HG03575 (cell line): ENCODE measurements around the gene UBE2E3.
"Not testable (repeated sequence)": the region's sequence is repeated elsewhere in the genome, so short reads cannot be mapped to it uniquely, and the experiment has no call there.

Experiments used
- ATAC-seq: cut with Tn5 transposase; IDR thresholded peaks from one replicate; pipeline ENCODE4 v1.9.1; 2021; ENCODE audit not compliant: unreplicated experiment, insufficient number of reproducible peaks, low FRiP score; ENCODE audit errors: extremely low read depth

UBE2E3 gene

DNA sequence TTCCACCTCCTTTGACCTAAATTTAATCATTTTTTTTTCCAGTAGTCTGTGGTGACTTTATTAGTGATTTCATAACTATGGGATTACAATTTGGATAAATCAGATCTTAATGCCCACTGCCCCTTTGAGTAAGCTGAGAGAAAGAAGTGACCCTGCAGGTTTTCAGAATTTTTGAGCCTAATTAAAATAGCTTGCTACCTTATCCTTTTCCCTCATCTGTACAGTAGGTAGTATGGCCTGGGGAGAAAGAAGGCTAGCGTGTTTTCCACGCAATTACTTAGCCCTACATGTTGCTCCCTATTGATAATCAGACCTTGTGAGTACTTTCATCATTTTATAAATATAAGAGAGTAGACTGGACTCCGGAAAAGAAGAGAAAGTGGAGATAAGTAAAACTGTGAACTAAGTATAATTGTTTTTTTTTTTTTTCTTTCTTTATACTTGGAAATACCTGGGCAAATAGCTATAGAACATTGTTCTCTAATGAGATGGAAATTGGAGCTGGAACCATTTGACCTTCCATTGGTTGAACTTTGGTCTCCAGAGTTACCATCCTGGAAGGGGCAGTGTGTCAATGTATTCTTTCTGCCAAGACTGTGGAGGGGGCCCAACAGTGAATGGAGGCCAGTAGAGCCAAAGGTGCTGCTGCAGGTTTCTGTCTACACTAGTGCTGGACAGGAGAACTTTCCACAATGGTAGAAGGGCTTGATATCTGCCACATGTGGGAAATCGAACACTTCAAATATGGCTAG lies 26.9 kb downstream of the UBE2E3 start:
- no peak for ATAC-seq

DNA sequence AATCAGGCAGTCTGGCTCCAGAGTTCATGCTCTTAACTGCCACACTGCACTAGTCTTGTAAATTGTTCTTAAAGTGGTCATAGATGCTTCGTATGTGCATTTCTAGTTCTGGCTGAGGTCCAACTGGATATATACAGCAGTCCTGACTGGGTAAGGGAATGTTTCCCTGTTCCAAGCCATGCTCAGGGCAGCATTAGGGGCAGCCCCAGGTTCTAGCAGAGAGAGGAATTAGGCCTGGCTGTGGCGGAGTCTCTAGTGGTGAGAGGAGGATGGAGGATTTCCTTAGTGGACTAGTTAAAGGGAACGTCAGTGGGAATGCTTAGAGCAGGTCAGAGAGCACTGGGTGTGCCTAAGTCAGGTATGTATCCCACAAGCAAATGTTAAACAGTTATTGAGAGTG lies 28.0 kb downstream of the UBE2E3 start:
- ATAC-seq, result no peak

DNA sequence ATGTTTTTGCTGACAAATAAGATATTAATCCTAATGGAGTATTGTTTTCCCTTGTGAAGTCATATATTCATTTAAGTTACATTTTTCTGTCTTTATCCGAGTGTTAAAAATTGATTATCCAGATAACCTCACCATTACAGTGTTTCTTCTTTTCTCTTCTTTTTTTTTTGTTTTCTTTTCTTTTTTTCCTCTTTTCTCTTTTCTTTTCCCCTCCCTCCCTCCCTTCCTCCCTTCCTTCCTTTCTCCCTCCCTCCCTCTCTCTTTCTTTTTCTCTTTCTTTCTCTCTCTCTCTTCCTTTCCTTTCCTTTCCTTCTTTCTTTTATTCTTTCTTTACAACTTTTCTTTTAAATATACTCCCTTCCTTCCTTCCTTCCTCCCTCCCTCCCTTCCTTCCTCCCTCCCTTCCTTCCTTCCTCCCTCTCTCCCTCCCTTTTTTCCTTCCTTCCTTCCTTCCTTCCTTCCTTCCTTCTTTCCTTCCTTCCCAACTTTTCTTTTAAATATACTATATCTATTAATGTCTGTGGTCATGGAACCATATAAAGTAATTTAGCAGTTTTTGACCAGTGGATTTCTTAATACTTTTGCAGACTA lies 40.9 kb downstream of the UBE2E3 start:
- ATAC-seq, result no peak

DNA sequence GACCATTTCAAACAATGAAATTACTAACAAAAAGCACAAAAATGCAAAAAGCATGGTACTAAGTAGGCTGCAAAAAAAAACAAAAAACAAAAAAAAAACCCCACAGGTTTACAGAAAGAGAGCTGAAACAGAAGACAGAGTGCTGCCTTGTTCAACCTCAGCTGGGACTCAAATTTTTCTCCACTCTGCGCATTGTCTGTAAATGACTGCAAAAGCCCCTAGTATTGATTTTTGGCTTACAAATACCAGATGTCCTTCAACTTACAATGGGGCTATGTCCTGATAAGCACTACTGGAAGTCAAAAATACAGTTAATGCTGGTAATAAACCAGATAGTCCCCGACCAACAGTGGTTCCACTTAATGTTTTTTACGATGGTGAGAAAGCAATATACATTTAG lies 42.2 kb downstream of the UBE2E3 start:
- no peak for ATAC-seq

DNA sequence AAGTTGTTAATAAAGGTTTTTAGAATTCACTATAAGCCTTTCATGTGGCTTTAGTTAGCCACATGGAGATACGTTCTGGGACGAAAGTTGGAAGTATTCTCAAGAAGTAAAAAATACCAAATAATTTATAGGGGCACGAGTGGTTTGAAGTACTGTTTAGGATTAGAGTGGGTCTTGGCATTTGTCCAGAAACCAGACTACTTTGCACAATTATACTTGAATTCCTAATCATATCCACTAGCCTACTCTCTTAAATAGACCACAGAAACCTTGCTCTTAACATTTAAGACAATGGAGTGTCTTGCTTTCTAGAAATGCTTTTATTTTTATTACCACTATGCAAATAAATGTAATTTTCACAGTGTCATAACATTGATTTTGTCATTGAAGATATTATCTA lies 44.6 kb downstream of the UBE2E3 start:
- ATAC-seq, result no peak

DNA sequence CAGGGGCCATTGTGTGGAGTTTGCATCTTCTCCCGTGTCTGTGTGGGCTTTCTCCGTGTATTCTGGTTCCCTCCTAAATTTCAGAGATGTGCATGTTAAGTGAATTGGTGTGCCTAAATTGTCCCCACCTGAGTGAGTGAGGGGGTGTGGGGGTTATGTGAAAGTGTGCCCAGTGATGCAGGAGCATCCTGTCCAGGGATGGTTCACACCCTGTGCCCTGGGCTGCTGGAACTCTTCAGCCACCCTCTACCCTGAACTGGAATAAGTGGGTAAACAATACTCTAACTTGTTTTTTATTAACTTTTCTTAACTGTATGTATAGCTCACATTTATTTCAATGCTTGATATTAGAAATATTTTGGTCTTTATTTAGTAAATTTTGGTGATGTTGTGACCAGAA lies 56.0 kb downstream of the UBE2E3 start:
- ATAC-seq, result no peak

DNA sequence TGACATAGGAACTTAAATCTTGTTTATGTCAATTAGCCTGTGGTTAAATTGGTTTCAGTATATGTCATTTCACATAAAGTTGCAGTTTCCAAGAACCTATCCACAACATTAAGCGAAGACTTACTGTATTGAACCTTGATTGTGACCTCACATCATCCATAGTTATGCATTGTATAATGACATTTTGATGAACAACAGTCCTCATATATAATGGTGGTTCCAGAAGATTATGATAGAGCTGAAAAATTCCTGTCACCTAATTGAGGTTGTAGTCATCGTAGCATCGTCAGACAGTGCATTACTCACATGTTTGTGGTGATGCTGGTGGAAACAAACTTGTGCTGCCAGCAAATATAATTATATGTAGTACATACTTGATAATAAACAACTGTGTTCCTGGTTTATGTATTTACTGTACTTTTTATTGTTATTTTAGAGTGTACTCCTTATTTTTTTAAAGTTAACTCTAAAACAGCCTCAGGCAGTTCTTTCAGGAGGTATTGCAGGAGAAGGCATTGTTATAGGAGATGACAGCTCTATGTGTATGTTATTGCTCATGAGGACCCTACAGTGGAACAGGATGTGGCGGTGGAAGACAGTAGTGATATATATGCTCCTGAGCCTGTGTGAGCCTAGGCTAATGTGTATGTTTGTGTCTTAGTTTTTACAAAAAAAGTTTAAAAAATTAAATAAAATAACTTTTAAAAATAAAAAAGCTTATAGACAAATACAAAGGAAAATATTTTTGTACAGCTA lies 56.6 kb downstream of the UBE2E3 start:
- no peak for ATAC-seq

DNA sequence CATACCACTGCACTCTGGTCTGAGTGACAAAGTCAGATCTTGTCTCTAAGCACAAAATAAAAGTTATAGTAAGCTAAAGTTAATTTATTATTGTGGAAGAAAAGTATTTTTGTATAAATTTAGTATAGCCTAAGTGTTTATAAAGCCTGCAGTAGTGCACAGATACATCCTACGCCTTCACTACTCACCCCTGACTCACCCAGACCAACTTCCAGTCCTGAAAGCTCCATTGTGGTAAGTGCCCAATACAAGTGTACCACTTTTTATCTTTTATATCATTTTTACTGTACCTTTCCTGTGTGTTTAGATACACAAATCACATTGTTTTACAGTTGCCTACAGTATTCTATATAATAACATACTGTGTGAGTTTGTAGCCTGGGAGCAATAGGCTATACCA lies 57.5 kb downstream of the UBE2E3 start:
- ATAC-seq, result no peak

DNA sequence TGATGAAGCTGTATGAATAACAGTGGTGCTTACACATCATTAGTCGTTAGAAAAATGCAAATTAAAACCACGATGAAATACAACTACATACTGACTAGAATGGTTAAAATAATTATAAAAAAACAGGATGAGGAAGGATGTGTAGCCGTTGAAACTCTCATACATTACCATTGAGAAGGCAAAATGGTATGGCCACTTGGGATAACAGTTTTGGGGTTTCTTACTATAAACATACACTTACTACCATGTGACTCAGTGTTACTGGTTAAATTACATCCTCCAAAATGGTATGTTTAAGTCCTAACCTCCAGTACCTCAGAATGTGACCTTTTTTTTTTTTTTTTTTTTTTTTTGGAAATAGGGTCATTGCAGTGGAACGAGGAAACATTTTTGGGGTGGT lies 58.4 kb downstream of the UBE2E3 start:
- ATAC-seq, result no peak

DNA sequence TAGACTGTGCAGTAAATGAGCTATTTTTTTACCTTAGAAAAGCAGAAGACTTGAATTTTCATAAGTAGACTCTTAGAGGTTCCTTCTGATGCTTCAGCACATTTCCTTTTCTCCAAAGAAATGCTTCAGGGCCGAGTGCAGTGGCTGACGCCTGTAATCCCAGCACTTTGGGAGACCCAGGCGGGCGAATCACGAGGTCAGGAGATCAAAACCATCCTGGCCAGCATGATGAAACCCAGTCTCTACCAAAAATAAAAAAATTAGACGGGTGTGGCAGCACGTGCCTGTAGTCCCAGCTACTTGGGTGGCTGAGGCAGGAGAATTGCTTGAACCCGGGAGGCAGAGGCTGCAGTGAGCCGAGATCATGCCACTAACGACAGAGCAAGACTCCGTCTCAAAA lies 60.4 kb downstream of the UBE2E3 start:
- ATAC-seq, result not testable (repeated sequence)

DNA sequence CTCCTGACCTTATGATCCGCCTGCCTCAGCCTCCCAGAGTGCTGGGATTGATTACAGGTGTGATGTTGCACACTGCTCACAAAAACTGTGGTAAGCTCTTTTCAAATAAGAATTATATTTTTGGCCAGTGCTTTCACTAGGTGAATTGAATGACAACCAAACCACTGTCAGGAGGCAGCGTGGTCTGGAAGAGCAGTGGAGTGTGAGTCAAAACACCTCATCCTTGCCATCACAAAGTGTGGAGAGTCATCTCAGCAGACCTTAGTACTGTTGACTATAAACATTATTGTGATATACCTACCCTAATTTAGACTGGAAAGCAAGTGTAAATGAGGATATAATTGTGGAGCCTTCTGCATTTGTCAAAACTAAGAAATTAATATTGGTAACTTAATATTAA lies 61.3 kb downstream of the UBE2E3 start:
- ATAC-seq, result no peak

DNA sequence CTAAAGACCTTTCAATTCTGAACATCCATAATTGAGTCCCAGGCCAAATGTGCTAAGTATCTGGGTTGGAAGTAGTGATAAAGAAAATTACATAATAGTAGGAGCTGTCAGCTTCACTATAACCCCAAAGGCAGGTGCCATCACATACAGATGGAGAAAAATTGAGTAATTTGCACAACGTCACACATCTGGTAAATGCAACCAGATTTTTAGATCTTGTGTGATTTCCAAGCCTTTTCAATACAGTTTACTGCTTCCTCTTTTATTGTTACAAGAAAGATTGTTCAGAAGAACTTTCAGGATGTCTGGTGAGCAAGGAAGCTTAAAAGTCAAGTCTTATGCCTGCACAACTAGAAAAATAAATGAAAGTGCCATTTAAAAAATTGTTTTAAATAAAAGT lies 62.3 kb downstream of the UBE2E3 start:
- ATAC-seq, result no peak

DNA sequence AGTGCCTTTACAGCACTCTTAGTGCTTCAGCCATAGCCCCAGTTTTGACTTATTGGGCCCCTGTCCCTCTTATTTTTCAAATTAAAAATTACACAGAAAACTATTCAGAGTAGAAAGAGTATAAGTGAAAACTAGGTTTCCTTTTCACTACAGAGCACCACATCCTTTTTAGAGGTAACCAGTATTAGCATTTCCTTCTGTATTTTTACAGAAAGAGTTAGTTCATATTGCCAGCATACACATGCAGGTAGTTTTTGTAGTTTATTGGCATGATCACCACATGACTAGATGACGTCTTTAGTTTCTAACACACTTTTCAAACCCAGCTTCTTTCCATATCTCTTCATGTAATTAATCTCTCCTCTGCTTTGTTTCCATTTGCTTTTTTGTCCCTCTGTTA lies 66.4 kb downstream of the UBE2E3 start:
- no peak for ATAC-seq

DNA sequence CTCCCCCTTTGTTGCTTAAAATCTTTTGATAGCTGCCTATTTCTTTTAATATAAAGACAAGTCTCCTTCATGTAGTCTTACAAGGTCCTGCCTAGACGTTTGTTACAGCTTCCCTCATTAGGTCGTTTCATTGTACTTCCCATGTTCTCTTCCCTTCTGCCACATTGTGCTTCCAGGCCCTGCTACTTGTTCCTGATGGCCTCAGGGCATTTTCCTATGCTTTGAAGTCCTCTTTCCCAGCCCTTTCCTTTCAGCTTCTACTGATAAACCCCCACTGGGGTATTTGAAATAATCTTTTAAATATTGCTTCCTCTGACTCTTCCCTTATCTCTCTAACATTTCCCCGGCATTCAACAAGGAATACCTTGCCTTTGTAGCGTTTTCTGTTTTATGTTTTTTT lies 67.4 kb downstream of the UBE2E3 start:
- ATAC-seq, result no peak

DNA sequence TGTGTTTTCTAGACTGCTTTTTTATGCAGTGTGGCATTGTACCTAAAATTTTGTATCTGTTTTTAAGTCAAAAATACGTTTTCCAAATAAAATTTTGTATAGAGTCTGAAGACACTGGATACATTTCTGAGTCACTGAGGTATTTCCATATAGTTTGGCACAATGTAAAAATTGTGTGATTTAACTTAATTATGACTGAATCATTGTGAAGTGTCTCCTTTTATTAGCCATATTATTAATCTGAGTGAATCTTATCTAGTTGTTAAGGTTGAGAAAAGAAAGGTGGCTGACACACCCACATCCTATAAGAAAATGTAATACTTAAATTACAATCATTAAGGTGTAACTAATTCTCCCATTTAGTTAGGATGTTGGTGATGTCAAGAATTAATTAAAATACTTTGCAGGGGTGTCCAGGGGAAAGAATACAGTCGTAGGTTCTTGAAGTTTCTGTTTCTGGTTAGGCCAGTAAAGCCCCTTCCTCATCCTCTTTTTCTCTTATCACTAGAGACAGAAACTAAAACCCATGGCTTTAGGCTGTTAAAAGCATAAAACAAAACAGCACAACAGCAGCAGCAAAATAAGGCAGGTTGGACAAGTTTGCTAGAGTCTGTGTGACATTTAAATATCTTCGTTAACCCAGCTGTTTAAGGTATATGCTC lies 71.6 kb downstream of the UBE2E3 start:
- no peak for ATAC-seq

DNA sequence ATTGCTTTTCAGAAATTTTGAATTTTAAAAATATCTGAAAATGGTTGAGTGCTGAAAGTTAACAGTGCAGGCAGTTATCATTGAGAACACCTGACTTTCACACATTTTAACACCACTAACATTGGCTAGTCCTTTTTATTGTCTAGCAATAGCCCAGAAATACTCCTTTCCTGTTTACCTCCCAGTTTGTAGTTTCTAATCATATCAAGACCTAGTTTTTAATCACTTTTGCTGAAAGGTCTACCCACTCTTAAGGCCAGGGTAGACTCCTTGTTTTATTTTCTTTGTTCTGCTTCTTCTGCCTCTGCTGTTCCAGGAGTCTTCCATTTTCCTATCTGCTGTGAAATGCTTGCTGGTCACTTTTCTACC lies 72.1 kb downstream of the UBE2E3 start:
- no peak for ATAC-seq

DNA sequence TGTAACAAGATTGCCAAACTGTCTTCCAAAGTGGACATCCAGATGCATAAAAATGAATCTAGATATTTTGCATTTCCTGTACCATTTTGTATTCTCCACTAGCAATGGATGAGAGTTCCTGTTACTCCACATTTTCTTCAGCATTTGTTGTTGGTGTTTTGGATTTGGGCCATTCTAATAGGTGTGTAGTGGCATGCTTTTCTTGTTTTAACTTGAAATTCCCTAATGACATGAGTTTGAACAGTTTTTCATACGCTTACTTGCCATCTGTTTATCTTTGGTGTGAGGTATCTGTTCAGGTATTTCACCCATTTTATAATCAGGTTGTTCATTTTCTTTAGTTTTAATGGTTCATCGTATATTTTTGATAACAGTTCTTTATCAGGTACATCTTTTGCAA lies 73.9 kb downstream of the UBE2E3 start:
- no peak for ATAC-seq

DNA sequence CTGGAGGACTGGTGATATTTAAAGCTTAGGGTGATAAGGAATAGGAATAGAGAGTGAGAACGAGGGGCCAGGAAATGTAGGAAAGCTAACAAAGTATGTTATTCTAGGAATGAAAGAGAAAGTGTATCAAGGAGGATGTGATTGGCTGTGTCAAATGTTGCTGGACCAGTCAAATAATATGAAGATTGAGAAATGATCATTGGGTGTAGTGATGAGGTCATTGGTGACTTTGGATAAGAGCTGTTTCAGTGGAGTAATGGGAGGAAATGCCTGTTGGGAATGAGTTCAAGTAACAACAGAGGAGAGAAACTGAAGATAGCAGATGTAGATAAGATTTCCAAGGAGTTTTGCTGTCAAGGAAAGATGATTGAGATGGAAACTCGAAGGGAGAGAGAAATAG lies 74.4 kb downstream of the UBE2E3 start:
- ATAC-seq, result no peak

DNA sequence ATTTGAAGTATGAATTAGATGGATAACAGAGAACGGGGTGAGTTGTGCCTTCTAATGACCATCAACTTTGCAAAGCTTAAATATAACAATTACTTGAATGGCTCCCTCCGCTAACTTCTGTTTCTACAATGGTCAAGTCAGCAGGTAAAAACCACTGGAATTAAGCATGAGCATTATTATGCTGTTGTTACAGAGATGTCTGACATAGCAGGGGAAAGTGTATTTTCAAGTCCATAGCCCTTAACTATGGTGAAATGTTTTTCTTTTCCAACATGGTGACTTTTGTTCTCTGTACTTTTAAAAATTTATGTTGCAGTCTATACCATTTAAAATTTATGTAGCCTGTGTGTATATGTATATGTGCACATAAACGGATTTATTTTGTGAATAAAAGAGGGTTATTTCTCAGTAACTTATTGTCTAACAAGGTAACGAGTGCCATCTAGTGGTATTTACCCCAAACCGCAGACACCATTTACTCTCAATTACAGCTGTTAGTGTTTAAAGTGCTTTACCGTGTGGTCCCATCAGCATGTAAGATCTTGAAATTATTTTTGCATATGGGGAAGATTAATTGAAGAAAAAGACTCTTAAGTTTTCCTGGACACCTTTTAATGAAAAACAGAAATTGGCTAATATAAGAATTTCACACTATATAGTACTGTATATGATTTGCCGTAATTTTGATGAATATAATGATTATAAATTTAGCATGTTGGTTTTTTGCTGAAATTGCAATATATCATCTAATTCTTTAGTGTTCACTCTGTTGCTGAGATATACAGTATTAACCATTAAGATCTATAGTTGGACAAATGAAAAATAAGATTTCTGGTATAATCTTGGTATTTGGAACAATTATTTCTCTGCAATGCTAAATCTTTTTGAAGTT lies 78.2 kb downstream of the UBE2E3 start:
- ATAC-seq, result peak; percentile 52
